Gastroesophageal sphincter (tissue), 3 donors: ENCODE results near the gene NPPB.

Experiments
- CTCF ChIP-seq, 4 experiments: fragments of 200-600 bp in 2 of 4; fragments of 450-650 bp in 2 of 4; sonication (generic) in 1 of 4; IDR thresholded peaks; one replicate each; pipeline ENCODE4 v1.5.1; 2017 to 2019; ENCODE audit warnings: antibody characterized with exemption in 4 of 4, mild to moderate bottlenecking in 2 of 4, moderate library complexity in 2 of 4
- POLR2A ChIP-seq, 2 donors: fragments of 450-650 bp; IDR thresholded peaks; one replicate each; pipeline ENCODE4 v1.6.1; 2017; ENCODE audit warnings: antibody characterized with exemption in 2 of 2, mild to moderate bottlenecking in 2 of 2, moderate library complexity in 1 of 2

DNA sequence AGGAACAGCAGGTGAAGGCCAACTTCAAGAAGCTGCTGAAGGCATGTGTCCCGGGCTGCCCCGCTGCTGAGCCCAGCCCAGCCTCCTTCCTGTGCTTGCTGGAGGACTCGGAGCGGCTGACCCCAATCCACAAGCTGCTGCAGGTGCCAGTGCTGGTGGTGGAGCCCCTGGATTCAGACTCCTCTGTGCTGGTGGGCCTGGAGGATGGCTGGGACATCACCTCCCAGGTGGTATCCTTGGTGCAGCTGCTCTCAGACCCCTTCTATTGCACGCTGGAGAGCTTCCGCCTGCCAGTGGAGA is 20.1 kb upstream of the NPPB start:
- no peak for TF ChIP-seq POLR2A (IDR thresholded peaks at IDR 0.05)
- no peak for TF ChIP-seq CTCF (IDR thresholded peaks at IDR 0.05)
